Mononuclear cell (primary cell): ENCODE data around the gene PNMA8B. TPM values are rescaled to one million over a fixed set of nuclear protein-coding genes. Genes with fewer than 3 reads are reported as not detected.

ENCODE experiments used
- H3K27me3 ChIP-seq: 2 replicates; pipeline ENCODE4 v1.6.0; 2011; ENCODE audit warnings: low read length, control low read depth; ENCODE audit not compliant: insufficient read depth
- H3K4me1 ChIP-seq: 2 replicates; pipeline ENCODE4 v1.5.1; 2011; ENCODE audit warnings: mild to moderate bottlenecking, low read length, control low read depth; ENCODE audit not compliant: insufficient read depth
- H3K4me3 ChIP-seq: 2 replicates; pipeline ENCODE4 v1.5.1; 2011; ENCODE audit warnings: mild to moderate bottlenecking, low read length, moderate library complexity
- H3K9me3 ChIP-seq: 2 replicates; pipeline ENCODE4 v1.5.1; 2011; ENCODE audit warnings: low read depth, mild to moderate bottlenecking, control low read depth, low read length
- total RNA-seq: library from RNA; depleted of rRNA; stranded (reverse); fragments of >200 nt; gene quantifications from one replicate; pipeline ENCODE4 v1.2.3, GENCODE V29; 2012

The PNMA8B gene
- total RNA-seq, 1 donor: under 0.01 TPM

DNA sequence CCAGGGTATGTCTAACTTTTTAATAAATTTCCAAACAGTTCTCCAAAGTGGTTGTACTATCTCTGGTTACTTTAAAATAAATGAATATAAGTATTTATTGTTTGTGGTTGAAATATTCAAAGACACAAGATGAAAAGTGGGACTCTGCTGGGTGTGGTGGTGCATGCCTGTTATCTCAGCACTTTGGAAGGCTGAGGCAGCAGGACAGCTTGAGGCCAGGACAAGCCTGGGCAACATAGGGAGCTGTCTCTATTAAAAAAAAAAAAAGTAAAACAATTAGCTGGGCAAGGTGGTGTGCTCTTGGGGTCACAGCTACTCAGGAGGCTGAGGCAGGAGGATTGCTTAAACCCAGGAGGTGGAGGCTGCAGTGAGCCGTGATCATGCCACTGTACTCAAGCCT is 34.7 kb downstream of the PNMA8B start:
- Histone ChIP-seq H3K9me3 (no peaks in the 10 kb centered on the region), H3K4me3 (no peak overlapping the region), H3K27me3 (no peaks in the 10 kb centered on the region), H3K4me1 (no peaks in the 10 kb centered on the region)

DNA sequence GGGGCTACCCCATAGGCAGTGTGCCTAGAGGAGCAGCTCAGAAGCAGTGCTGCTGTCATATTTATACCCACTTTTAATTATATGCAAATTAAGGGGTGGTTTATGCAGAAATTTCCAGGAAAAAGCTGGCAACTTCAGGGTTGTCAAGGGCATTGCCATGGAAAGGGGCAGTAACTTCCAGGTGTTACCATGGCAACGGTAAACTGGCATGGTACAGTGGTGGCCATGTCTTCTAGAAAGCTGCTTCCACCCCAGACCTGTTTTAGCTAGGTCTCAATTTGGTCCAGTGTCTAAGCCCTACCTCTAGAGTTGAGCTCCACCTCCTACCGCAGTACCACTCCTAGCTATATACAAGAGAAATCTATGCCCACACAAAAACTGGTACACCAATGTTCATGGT is 35.6 kb downstream of the PNMA8B start:
- Histone ChIP-seq H3K27me3 (no peaks in the 10 kb centered on the region), H3K4me3 (no peak overlapping the region), H3K4me1 (no peaks in the 10 kb centered on the region), H3K9me3 (no peaks in the 10 kb centered on the region)

DNA sequence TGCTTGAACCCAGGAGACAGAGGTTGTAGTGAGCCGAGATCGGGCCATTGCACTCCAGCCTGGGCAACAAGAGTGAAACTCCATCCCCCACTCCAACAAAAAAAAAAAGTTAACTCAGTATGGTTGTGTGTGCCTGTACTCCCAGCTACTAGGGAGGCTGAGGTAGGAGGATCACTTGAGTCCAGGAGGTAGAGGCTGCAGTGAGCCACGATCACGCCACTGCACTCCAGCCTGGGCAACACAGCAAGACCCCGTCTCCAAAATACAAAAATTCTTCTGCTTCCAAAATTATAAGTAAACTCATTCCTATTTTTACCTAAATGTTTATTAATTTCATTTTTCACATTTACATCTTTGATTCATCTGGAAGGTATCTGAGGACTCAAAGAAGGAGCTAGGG is 38.7 kb downstream of the PNMA8B start:
- Histone ChIP-seq H3K4me3 (no peak overlapping the region), H3K27me3 (no peaks in the 10 kb centered on the region), H3K9me3 (no peaks in the 10 kb centered on the region), H3K4me1 (no peaks in the 10 kb centered on the region)

DNA sequence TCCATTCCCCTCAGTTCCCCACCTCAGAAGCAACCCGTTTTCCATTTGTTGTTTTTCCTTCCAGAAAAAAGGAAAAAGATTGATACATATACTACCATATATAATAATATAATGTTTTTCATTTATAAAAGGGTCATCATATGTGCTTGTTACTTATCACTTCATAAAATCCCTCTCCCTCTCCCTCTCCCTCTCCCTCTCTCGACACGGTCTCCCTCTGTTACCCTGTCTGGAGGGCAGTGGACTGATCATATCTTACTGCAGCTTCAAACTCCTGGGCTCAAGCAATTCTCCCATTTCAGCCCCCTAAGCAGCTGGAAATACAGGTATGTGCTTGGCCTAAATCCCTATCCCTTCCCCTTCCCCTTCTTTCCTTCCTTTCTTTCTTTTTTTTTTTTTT is 41.4 kb downstream of the PNMA8B start:
- Histone ChIP-seq H3K4me3 (no peak overlapping the region), H3K27me3 (peaks cover 2% of the 10 kb centered on the region), H3K9me3 (no peaks in the 10 kb centered on the region), H3K4me1 (no peaks in the 10 kb centered on the region)

GRCh38 chr19:46453661-46454060 is 42.0 kb downstream of the PNMA8B start:
- no peaks in the 10 kb centered on the region for H3K4me1 ChIP-seq
- no peaks in the 10 kb centered on the region for H3K9me3 ChIP-seq
- peaks cover 2% of the 10 kb centered on the region for H3K27me3 ChIP-seq
- H3K4me3 ChIP-seq: no peak overlapping the region

DNA sequence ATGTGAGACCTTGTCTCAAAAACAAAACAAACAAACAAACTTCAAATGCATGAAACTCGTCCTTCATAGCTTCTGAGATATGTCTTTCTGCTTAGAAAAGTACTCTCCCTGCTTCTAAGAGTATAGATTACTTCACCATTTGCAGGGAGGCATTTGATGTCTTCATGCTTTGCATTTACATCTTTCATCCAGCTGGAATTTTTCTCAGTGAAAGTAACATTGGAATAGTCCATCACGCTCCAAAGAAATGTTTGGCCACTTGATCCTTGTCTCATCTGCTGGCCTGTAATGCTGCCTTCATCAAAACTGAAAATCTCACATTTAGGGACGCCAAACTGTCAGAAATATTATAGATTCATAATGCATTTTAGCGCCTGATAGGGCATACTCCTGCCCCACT is 43.5 kb downstream of the PNMA8B start:
- Histone ChIP-seq H3K27me3 (peaks cover 2% of the 10 kb centered on the region), H3K4me3 (no peak overlapping the region), H3K9me3 (no peaks in the 10 kb centered on the region), H3K4me1 (no peaks in the 10 kb centered on the region)

DNA sequence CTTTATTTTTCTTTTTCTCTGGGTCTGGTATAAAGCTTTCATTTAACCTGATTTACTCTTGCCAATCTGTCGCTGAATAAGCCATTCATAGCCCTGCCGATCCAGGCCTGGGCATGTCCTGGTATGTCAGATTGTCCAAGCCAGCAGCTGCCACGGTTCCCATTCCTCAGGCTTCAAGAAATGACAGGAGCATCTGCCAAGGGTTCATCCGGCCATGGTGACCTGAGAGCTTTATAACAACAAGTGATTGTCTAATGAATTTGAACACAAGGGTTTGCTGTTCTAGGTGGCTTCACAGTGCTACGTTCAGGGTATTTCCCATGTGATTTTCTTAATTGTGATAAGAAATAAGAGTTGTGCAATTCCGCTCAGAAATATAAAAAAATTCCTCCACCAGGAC is 44.3 kb downstream of the PNMA8B start:
- Histone ChIP-seq H3K27me3 (peaks cover 2% of the 10 kb centered on the region), H3K4me3 (no peak overlapping the region), H3K4me1 (no peaks in the 10 kb centered on the region), H3K9me3 (no peaks in the 10 kb centered on the region)

GRCh38 chr19:46450737-46451136 is 44.9 kb downstream of the PNMA8B start:
- H3K4me1 ChIP-seq: no peaks in the 10 kb centered on the region
- H3K27me3 ChIP-seq: peaks cover 2% of the 10 kb centered on the region
- H3K9me3 ChIP-seq: no peaks in the 10 kb centered on the region
- no peak overlapping the region for H3K4me3 ChIP-seq

GRCh38 chr19:46449228-46449627 is 46.4 kb downstream of the PNMA8B start:
- Histone ChIP-seq H3K4me3 (no peak overlapping the region), H3K27me3 (peaks cover 2% of the 10 kb centered on the region), H3K4me1 (no peaks in the 10 kb centered on the region), H3K9me3 (no peaks in the 10 kb centered on the region)

DNA sequence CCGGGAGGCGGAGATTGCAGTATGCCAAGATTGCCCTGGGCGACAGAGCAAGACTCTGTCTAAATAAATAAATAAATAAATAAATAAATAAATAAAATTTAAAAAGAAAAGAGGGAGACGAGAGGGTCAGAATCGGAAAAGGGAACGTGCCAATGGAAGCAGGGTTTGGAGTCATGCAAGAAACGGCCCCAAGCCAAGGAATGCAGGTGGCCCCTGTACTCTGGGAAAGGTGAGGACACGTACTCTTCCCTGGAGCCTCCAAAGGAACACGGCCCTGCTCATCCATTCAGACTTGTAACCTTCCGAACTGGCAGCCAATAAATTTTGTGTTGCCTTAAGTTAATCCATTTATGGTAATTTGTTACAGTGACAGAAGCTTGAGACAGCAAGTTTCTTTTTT is 47.1 kb downstream of the PNMA8B start:
- Histone ChIP-seq H3K9me3 (no peaks in the 10 kb centered on the region), H3K4me1 (no peaks in the 10 kb centered on the region), H3K4me3 (no peak overlapping the region), H3K27me3 (peaks cover 2% of the 10 kb centered on the region)

- H3K9me3 ChIP-seq: no peaks in the 10 kb centered on the region
- H3K4me1 ChIP-seq: no peaks in the 10 kb centered on the region
- H3K4me3 ChIP-seq: no peak overlapping the region
- H3K27me3 ChIP-seq: peaks cover 2% of the 10 kb centered on the region
These were observed 47.8 kb downstream of the PNMA8B start for GRCh38 chr19:46447824-46448223.

DNA sequence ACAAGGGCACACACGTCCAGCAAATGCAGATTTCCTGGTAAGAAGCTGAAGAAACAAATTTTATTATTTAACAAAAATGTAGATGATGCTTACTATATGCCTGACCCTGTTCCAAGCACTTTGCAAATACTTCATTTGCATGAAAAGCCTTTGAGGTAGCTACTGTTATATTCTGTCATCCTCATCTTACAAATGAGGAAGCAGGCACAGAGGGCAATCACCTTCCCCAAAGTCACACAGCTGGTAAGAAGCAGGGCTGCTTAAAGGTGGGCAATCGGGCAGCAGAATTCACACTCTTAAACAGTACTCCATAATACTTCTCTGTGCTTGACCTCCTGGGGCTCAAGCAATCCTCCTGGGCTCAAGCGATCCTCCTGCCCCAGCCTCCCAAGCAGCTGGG is 48.7 kb downstream of the PNMA8B start:
- H3K4me3 ChIP-seq: no peak overlapping the region
- peaks cover 2% of the 10 kb centered on the region for H3K27me3 ChIP-seq
- no peaks in the 10 kb centered on the region for H3K4me1 ChIP-seq
- H3K9me3 ChIP-seq: no peaks in the 10 kb centered on the region

- Histone ChIP-seq H3K4me3 (no peak overlapping the region), H3K9me3 (no peaks in the 10 kb centered on the region), H3K4me1 (no peaks in the 10 kb centered on the region), H3K27me3 (peaks cover 2% of the 10 kb centered on the region)
These were observed 49.6 kb downstream of the PNMA8B start for GRCh38 chr19:46446021-46446420.

DNA sequence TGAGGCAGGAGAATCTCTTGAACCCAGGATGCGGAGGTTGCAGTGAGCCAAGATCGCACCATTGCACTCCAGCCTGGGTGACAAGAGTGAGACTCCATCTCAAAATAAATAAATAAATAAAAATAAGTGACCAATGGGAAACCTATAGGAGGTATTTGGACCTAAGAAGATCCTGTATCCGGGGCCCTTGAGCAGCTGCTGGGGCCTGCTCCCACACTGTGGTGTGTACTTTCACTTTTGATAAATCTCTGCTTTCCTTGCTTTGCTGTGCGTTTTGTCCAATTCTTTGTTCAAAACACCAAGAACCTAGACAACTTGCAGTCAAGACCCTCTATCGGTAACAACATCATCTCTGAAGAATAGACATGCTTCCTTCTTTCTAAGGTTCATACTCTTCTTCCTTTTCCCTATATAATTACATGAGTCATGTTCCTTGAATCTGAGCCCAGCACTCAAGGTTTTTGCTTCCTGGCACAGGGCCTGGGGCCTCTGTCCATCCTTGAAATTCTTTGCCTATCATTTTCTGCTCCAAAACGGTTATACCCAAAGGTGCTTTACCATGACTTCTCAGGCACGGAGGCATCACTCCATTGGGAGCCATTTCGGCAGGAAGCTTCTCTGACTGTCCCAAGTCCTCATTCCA is 52.7 kb downstream of the PNMA8B start:
- Histone ChIP-seq H3K4me3 (no peak overlapping the region), H3K9me3 (no peaks in the 10 kb centered on the region)

GRCh38 chr19:46441866-46442265 is 53.8 kb downstream of the PNMA8B start:
- Histone ChIP-seq H3K9me3 (no peaks in the 10 kb centered on the region), H3K4me1 (no peaks in the 10 kb centered on the region), H3K4me3 (no peak overlapping the region), H3K27me3 (no peaks in the 10 kb centered on the region)

More for the DNA sequence above, 52.7 kb downstream of the PNMA8B start:
- H3K4me1 ChIP-seq: no peaks in the 10 kb centered on the region
- H3K27me3 ChIP-seq: no peaks in the 10 kb centered on the region
